Caki2 (cell line): Measurements from ENCODE around the gene CD58. TPM values are rescaled to one million over a fixed set of nuclear protein-coding genes. Genes with fewer than 3 reads are reported as not detected.
A peak's percentile ranks its signal among the peaks of the same experiment; 100 is the strongest.

Experiments
- DNase-seq: peaks from one replicate; pipeline ENCODE4 v3.0.0-alpha.2; 2015; ENCODE audit warnings: low read depth
- in situ Hi-C: cut with HindIII; loops from 2 replicates; pipeline ENCODE4 v1.10.0; 2016; ENCODE audit warnings: low sequenced_read_pairs, low pct_unique_long_range_greater_than_20kb, mixed read lengths
- total RNA-seq: library from RNA; depleted of rRNA; stranded (reverse); fragments of >200 nt; shearing (Covaris generic); gene quantifications from 2 replicates; pipeline ENCODE4 v1.2.3, GENCODE V29; 2014; ENCODE audit warnings: low replicate concordance

The CD58 gene
- total RNA-seq, 1 experiment from 2014 or later = 17.5 TPM

GRCh38 chr1:116504308-116505156 is 66.3 kb downstream of the CD58 start:
- in situ Hi-C loops = no loop called here
- peak; percentile 58 for DNase-seq

GRCh38 chr1:116503546-116504307 is 67.1 kb downstream of the CD58 start:
- DNase-seq = no peak
- in situ Hi-C loops = no loop called here

GRCh38 chr1:116502671-116503314 is 68.0 kb downstream of the CD58 start:
- in situ Hi-C loops = no loop called here
- DNase-seq = no peak

- in situ Hi-C loops = no loop called here
- DNase-seq = no peak
Observed at GRCh38 chr1:116501870-116502244, 69.0 kb downstream of the CD58 start.

- in situ Hi-C loops = no loop called here
- no peak for DNase-seq
Observed at GRCh38 chr1:116501125-116501869, 69.5 kb downstream of the CD58 start.

GRCh38 chr1:116498789-116499628 is 71.8 kb downstream of the CD58 start:
- in situ Hi-C loops = no loop called here
- peak; percentile 59 for DNase-seq

GRCh38 chr1:116497656-116498055 is 73.2 kb downstream of the CD58 start:
- in situ Hi-C loops = no loop called here
- no peak for DNase-seq

GRCh38 chr1:116496898-116497297 is 73.9 kb downstream of the CD58 start:
- in situ Hi-C loops = no loop called here
- DNase-seq = no peak

GRCh38 chr1:116496380-116496779 is 74.4 kb downstream of the CD58 start:
- DNase-seq = no peak
- in situ Hi-C loops = no loop called here

GRCh38 chr1:116495535-116495934 is 75.3 kb downstream of the CD58 start:
- in situ Hi-C loops = no loop called here
- DNase-seq = no peak

- in situ Hi-C loops = no loop called here
Observed at GRCh38 chr1:116494745-116495144, 76.1 kb downstream of the CD58 start.

GRCh38 chr1:116494353-116494692 is 76.5 kb downstream of the CD58 start:
- in situ Hi-C loops = no loop called here

More at GRCh38 chr1:116494745-116495144, 76.1 kb downstream of the CD58 start:
- no peak for DNase-seq

GRCh38 chr1:116493484-116494352 is 77.1 kb downstream of the CD58 start:
- no peak for DNase-seq
- in situ Hi-C loops = no loop called here

More at GRCh38 chr1:116494353-116494692, 76.5 kb downstream of the CD58 start:
- DNase-seq = no peak

GRCh38 chr1:116493036-116493435 is 77.8 kb downstream of the CD58 start:
- in situ Hi-C loops = no loop called here

GRCh38 chr1:116492358-116492811 is 78.4 kb downstream of the CD58 start:
- DNase-seq = no peak
- in situ Hi-C loops = no loop called here

More at GRCh38 chr1:116493036-116493435, 77.8 kb downstream of the CD58 start:
- no peak for DNase-seq

GRCh38 chr1:116491700-116492357 is 79.0 kb downstream of the CD58 start:
- in situ Hi-C loops = no loop called here
- no peak for DNase-seq
